Fibroblast of mammary gland (primary cell): Measurements from ENCODE around the gene CCDC87.

Source experiments
- DNase-seq: peaks from one replicate; pipeline ENCODE4 v3.0.0-alpha.2; 2010; ENCODE audit warnings: low read depth
- H3K4me3 ChIP-seq: 2 replicates; pipeline ENCODE4 v1.5.1; 2011; ENCODE audit warnings: low read depth, mild to moderate bottlenecking, low read length, moderate library complexity; ENCODE audit not compliant: control insufficient read depth
- CTCF ChIP-seq: conservative IDR thresholded peaks from 2 replicates; pipeline ENCODE4 v1.5.1; 2011; ENCODE audit warnings: low read depth, low read length, inconsistent platforms; ENCODE audit not compliant: control insufficient read depth, insufficient read depth

CCDC87 gene

GRCh38 chr11:66625752-66626149 is 32.9 kb upstream of the CCDC87 start:
- no peak for DNase-seq
- no peak overlapping the region for H3K4me3 ChIP-seq
- TF ChIP-seq CTCF: no peak

GRCh38 chr11:66625041-66625751 is 32.3 kb upstream of the CCDC87 start:
- H3K4me3 ChIP-seq: no peak overlapping the region
- no peak for DNase-seq
- no peak for TF ChIP-seq CTCF

- no peak overlapping the region for H3K4me3 ChIP-seq
- DNase-seq: no peak
- no peak for TF ChIP-seq CTCF
Observed at GRCh38 chr11:66624450-66624849, 31.6 kb upstream of the CCDC87 start.

GRCh38 chr11:66619080-66619554 is 26.3 kb upstream of the CCDC87 start:
- DNase-seq: peak; percentile 58
- H3K4me3 ChIP-seq: peak overlapping the region; percentile 98
- TF ChIP-seq CTCF: no peak

GRCh38 chr11:66617155-66617834 is 24.4 kb upstream of the CCDC87 start:
- H3K4me3 ChIP-seq: peak overlapping the region; percentile 98
- no peak for TF ChIP-seq CTCF
- DNase-seq: peak; percentile 49

- TF ChIP-seq CTCF: no peak
- H3K4me3 ChIP-seq: peak within 1 kb of the TSS; percentile 98
- peak; percentile 99 for DNase-seq
Observed at GRCh38 chr11:66616379-66617154, 23.7 kb upstream of the CCDC87 start, which contains the start of gene RBM14. Gene RBM14, plus strand, starts transcription at chr11:66616630. Its CDS starts 91 bp downstream, at chr11:66616721.
